ENCODE data around the gene MED13L. TPM values are rescaled to one million over a fixed set of nuclear protein-coding genes. Genes with fewer than 3 reads are reported as not detected.

Gene MED13L
- total RNA-seq, 1 donor from 2014 or later, result 141 TPM

DNA sequence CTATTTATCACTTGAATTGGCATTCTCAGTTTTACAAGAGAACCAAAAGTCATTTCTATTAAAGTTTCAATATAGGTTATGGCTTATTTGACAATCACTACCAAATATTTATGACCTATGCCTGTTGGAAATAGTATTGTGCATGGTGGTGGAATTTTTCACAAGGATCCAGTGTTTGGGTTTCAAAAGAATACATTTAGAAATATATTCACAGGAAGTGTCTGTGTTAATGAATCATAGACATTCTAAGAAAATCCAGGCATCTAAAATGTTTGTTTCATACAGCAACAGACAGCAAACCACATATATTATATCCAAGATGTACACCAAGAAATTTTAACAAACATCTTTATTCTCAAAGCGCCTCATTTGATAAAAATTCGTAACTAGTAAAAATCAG is 92.7 kb downstream of the MED13L start:
- no peaks in the 10 kb centered on the region for H3K9me3 Mint-ChIP-seq (ENCODE audit: low read depth)
- peaks cover 50% of the 10 kb centered on the region for H3K4me1 Mint-ChIP-seq (ENCODE audit: low read depth)

DNA sequence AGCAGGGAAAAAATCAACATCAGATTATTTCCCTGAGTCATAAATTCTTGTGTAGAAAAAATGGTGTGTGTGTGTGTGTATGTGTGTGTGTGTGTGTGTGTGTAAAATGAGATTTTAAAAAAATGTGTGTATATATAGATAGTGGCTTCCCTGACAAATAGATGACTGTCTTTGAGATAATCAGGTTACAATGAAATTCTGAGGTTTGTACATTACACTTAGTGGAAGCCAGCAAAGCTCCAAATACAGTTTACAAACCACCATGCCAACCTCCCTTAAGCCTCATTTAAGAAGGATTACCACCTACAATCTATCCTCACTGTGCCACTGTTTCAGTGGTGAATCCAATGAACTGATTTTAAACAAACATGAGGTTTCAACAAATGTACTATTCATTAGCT is 93.8 kb downstream of the MED13L start:
- H3K36me3 Mint-ChIP-seq (ENCODE audit: insufficient read depth), result no peaks in the 10 kb centered on the region
- DNase-seq (ENCODE audit: low spot score, unreplicated experiment), result no peak
- TF ChIP-seq, protein P1, sequence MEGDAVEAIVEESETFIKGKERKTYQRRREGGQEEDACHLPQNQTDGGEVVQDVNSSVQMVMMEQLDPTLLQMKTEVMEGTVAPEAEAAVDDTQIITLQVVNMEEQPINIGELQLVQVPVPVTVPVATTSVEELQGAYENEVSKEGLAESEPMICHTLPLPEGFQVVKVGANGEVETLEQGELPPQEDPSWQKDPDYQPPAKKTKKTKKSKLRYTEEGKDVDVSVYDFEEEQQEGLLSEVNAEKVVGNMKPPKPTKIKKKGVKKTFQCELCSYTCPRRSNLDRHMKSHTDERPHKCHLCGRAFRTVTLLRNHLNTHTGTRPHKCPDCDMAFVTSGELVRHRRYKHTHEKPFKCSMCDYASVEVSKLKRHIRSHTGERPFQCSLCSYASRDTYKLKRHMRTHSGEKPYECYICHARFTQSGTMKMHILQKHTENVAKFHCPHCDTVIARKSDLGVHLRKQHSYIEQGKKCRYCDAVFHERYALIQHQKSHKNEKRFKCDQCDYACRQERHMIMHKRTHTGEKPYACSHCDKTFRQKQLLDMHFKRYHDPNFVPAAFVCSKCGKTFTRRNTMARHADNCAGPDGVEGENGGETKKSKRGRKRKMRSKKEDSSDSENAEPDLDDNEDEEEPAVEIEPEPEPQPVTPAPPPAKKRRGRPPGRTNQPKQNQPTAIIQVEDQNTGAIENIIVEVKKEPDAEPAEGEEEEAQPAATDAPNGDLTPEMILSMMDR (IDR thresholded peaks at IDR 0.05; ENCODE audit: unreplicated experiment), result no peak
- peaks cover 47% of the 10 kb centered on the region for H3K4me1 Mint-ChIP-seq (ENCODE audit: low read depth)
- no peaks in the 10 kb centered on the region for H3K9me3 Mint-ChIP-seq (ENCODE audit: low read depth)
- no peaks in the 10 kb centered on the region for H3K27me3 Mint-ChIP-seq
- H3K4me3 Mint-ChIP-seq (ENCODE audit: low read depth), result no peak overlapping the region
- H3K27ac Mint-ChIP-seq, result no peak overlapping the region

More for the DNA sequence above, 92.7 kb downstream of the MED13L start:
- no peak for DNase-seq (ENCODE audit: low spot score, unreplicated experiment)
- no peak overlapping the region for H3K27ac Mint-ChIP-seq
- H3K27me3 Mint-ChIP-seq, result no peaks in the 10 kb centered on the region
- TF ChIP-seq, protein P1 (IDR thresholded peaks at IDR 0.05; ENCODE audit: unreplicated experiment), result no peak
- H3K36me3 Mint-ChIP-seq (ENCODE audit: insufficient read depth), result no peaks in the 10 kb centered on the region
- no peak overlapping the region for H3K4me3 Mint-ChIP-seq (ENCODE audit: low read depth)

DNA sequence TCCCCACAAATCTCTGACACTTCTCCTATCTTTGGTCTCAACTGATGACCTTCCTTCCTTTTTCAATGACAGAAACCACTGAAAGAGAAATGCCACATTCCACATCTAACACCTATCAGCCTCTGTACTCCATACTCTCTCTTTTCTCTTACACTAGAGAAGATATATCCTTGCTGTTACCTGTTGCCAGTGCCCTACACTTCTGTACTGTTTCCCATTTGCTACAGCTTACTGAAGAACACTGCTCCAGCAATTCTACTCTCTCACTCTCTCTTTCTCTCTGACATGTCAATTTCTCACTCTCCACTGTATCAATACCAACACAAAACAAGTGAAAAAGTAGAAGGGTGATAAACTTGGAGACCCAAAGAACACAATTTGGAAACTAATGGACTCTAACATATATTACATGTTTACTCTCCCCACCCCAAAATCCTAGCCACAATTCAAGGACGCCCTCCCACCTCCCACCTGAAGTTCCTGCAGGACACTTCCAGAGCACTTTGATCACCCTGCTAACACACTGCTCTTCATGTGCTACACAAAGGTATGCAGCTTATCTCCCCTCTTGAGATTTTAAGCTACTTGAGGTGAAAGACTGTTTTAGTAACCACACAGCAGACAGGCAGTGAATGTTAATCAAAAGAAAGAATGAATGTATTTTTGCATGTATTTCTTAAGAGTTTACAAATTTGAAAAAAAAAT is 95.0 kb downstream of the MED13L start:
- peaks cover 45% of the 10 kb centered on the region for H3K4me1 Mint-ChIP-seq (ENCODE audit: low read depth)
- H3K4me3 Mint-ChIP-seq (ENCODE audit: low read depth), result no peak overlapping the region
- H3K27ac Mint-ChIP-seq, result peak overlapping the region; percentile 77
- no peaks in the 10 kb centered on the region for H3K36me3 Mint-ChIP-seq (ENCODE audit: insufficient read depth)
- H3K27me3 Mint-ChIP-seq, result no peaks in the 10 kb centered on the region
- no peak for DNase-seq (ENCODE audit: low spot score, unreplicated experiment)
- H3K9me3 Mint-ChIP-seq (ENCODE audit: low read depth), result no peaks in the 10 kb centered on the region
- TF ChIP-seq, protein P1 (IDR thresholded peaks at IDR 0.05; ENCODE audit: unreplicated experiment), result no peak

DNA sequence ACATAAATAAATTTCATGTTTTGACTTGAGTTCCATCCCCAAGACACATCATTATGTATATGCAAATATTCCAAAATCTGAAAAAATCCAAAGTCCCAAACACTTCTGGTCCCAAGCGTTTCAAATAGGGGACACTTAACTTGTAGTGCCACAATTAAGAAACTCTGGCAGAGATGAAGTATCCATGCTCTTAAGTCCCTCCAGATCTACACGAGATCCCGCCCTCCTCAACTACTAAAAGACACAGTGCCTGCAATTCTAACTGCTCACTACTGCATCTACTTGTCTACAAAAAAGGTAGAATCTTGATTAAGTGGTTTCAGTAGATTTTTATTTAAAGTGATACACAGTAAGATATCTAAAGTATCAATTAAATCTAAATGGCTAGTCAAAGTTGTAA is 97.0 kb downstream of the MED13L start:
- H3K27ac Mint-ChIP-seq, result no peak overlapping the region
- TF ChIP-seq, protein P1 (IDR thresholded peaks at IDR 0.05; ENCODE audit: unreplicated experiment), result no peak
- H3K36me3 Mint-ChIP-seq (ENCODE audit: insufficient read depth), result peaks cover 1% of the 10 kb centered on the region
- DNase-seq (ENCODE audit: low spot score, unreplicated experiment), result no peak
- H3K4me3 Mint-ChIP-seq (ENCODE audit: low read depth), result no peak overlapping the region
- no peaks in the 10 kb centered on the region for H3K9me3 Mint-ChIP-seq (ENCODE audit: low read depth)
- no peaks in the 10 kb centered on the region for H3K27me3 Mint-ChIP-seq
- peaks cover 37% of the 10 kb centered on the region for H3K4me1 Mint-ChIP-seq (ENCODE audit: low read depth)

DNA sequence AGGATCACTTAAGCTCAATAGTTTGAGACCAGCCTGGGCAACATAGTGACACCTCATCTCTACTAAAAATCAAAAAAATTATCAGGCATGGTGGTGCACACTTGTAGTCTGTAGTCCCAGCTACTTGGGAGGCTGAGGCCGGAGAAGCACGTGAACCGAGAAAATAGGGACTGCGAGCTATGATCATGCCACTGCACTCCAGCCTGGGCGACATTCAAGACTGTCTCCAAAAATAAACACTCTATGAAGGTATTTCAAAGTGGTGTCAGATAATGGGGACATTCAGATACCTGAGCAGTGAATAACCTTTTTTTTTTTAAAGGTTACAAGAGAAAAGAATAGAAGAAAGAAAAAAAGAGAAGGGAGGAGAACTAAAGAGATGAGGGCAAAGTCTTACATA is 98.1 kb downstream of the MED13L start:
- Mint-ChIP-seq H3K36me3 (ENCODE audit: insufficient read depth) (peaks cover 1% of the 10 kb centered on the region), H3K4me1 (ENCODE audit: low read depth) (peaks cover 32% of the 10 kb centered on the region), H3K9me3 (ENCODE audit: low read depth) (no peaks in the 10 kb centered on the region), H3K27me3 (no peaks in the 10 kb centered on the region), H3K4me3 (ENCODE audit: low read depth) (no peak overlapping the region), H3K27ac (no peak overlapping the region)
- TF ChIP-seq, protein P1 (IDR thresholded peaks at IDR 0.05; ENCODE audit: unreplicated experiment), result no peak
- no peak for DNase-seq (ENCODE audit: low spot score, unreplicated experiment)
